Left ventricle myocardium inferior (tissue), 1 donor: Measurements from ENCODE around the gene SLC6A12. TPM values are rescaled to one million over a fixed set of nuclear protein-coding genes. Genes with fewer than 3 reads are reported as not detected.
"Not testable (repeated sequence)": the region's sequence is repeated elsewhere in the genome, so short reads cannot be mapped to it uniquely, and the experiment has no call there.

Experiments
- DNase-seq: peaks from one replicate; pipeline ENCODE4 v3.0.0-alpha.2; 2020
- H3K27ac ChIP-seq: fragments of 200-600 bp; replicated peaks from 2 replicates; pipeline ENCODE4 v1.8.0; 2021
- H3K27me3 ChIP-seq: fragments of 200-600 bp; 2 replicates; pipeline ENCODE4 v1.8.0; 2021; ENCODE audit warnings: low read depth
- H3K36me3 ChIP-seq: fragments of 200-600 bp; 2 replicates; pipeline ENCODE4 v1.8.0; 2021
- H3K4me1 ChIP-seq: fragments of 200-600 bp; 2 replicates; pipeline ENCODE4 v1.8.0; 2021
- H3K4me3 ChIP-seq: fragments of 200-600 bp; 2 replicates; pipeline ENCODE4 v1.8.0; 2021; ENCODE audit warnings: mild to moderate bottlenecking, moderate library complexity
- H3K9me3 ChIP-seq: fragments of 200-600 bp; replicated peaks from 2 replicates; pipeline ENCODE4 v1.8.0; 2021
- CTCF ChIP-seq: fragments of 200-600 bp; IDR thresholded peaks from 2 replicates; pipeline ENCODE4 v1.8.0; 2021; ENCODE audit warnings: antibody characterized with exemption, mild to moderate bottlenecking, borderline replicate concordance
- intact Hi-C: fragments of 100-400 bp; cut with micrococcal nuclease; formaldehyde crosslinking; loops from one replicate; pipeline ENCODE4 v1.11.0; 2022
- total RNA-seq: library from RNA; stranded (reverse); fragmentation: NEBNext Ultra II Directional; extraction: Animal tissue kit (Norgen Biotek cat#: 25700); gene quantifications from one replicate; pipeline ENCODE4 v1.2.1, GENCODE V29; 2021
- donor health status: DM: no; HTN: yes; CAD: no; lungs with severe emphysema.

SLC6A12 gene
- total RNA-seq, 1 donor from 2014 or later, result 1.2 TPM

GRCh38 chr12:218728-219590 is 5.0 kb upstream of the SLC6A12 start:
- H3K27ac ChIP-seq, result no peak overlapping the region
- no peaks in the 10 kb centered on the region for H3K4me1 ChIP-seq
- intact Hi-C loops, result no loop called here
- no peak for TF ChIP-seq CTCF
- peaks cover 7% of the 10 kb centered on the region for H3K27me3 ChIP-seq
- no peak overlapping the region for H3K4me3 ChIP-seq
- no peaks in the 10 kb centered on the region for H3K9me3 ChIP-seq
- DNase-seq, result no peak
- H3K36me3 ChIP-seq, result no peaks in the 10 kb centered on the region

- H3K36me3 ChIP-seq, result no peaks in the 10 kb centered on the region
- no peaks in the 10 kb centered on the region for H3K9me3 ChIP-seq
- intact Hi-C loops, result no loop called here
- no peak for TF ChIP-seq CTCF
- H3K27ac ChIP-seq, result no peak overlapping the region
- H3K27me3 ChIP-seq, result peaks cover 11% of the 10 kb centered on the region
- H3K4me1 ChIP-seq, result no peaks in the 10 kb centered on the region
- DNase-seq, result no peak
- H3K4me3 ChIP-seq, result no peak overlapping the region
Observed at GRCh38 chr12:218221-218620, 4.3 kb upstream of the SLC6A12 start.

GRCh38 chr12:217029-217428 is 3.1 kb upstream of the SLC6A12 start:
- H3K27me3 ChIP-seq, result peaks cover 18% of the 10 kb centered on the region
- H3K4me3 ChIP-seq, H3K27ac ChIP-seq, H3K36me3 ChIP-seq, DNase-seq, H3K4me1 ChIP-seq, intact Hi-C loops, H3K9me3 ChIP-seq: not testable (repeated sequence)

- no peaks in the 10 kb centered on the region for H3K36me3 ChIP-seq
- no peak overlapping the region for H3K4me3 ChIP-seq
- H3K9me3 ChIP-seq, result no peaks in the 10 kb centered on the region
- no peak for TF ChIP-seq CTCF
- H3K27ac ChIP-seq, result no peak overlapping the region
- intact Hi-C loops, result no loop called here
- no peak for DNase-seq
- H3K27me3 ChIP-seq, result peaks cover 34% of the 10 kb centered on the region
- no peaks in the 10 kb centered on the region for H3K4me1 ChIP-seq
Observed at GRCh38 chr12:215116-215515, 1.2 kb upstream of the SLC6A12 start.

GRCh38 chr12:213527-213932 is 427 bp downstream of the SLC6A12 start:
- no peak overlapping the region for H3K4me3 ChIP-seq
- peaks cover 37% of the 10 kb centered on the region for H3K27me3 ChIP-seq
- H3K9me3 ChIP-seq, result no peaks in the 10 kb centered on the region
- no peaks in the 10 kb centered on the region for H3K4me1 ChIP-seq
- H3K27ac ChIP-seq, result no peak overlapping the region
- TF ChIP-seq CTCF, result no peak
- H3K36me3 ChIP-seq, result no peaks in the 10 kb centered on the region
- intact Hi-C loops, result no loop called here
- no peak for DNase-seq

GRCh38 chr12:212715-213526 is 1.0 kb downstream of the SLC6A12 start:
- Histone ChIP-seq H3K4me3 (no peak overlapping the region), H3K9me3 (no peaks in the 10 kb centered on the region), H3K36me3 (no peaks in the 10 kb centered on the region), H3K27me3 (peaks cover 37% of the 10 kb centered on the region), H3K27ac (no peak overlapping the region), H3K4me1 (no peaks in the 10 kb centered on the region)
- intact Hi-C loops, result no loop called here
- TF ChIP-seq CTCF, result no peak
- DNase-seq, result peak; percentile 55
